Keratinocyte (primary cell): Measurements from ENCODE around the gene KCNQ2.

ENCODE experiments used
- CTCF ChIP-seq, 3 experiments: IDR thresholded peaks in 1 of 3; conservative IDR thresholded peaks in 1 of 3; optimal IDR thresholded peaks in 1 of 3; 2 replicates in 2 of 3; 3 replicates in 1 of 3; pipeline versions ENCODE3 to v1.5.1; 2011; ENCODE audit warnings: low read length in 3 of 3, mild to moderate bottlenecking in 3 of 3, moderate library complexity in 2 of 3, control low read depth in 1 of 3, inconsistent platforms in 1 of 3; ENCODE audit not compliant: insufficient read depth in 2 of 3; ENCODE audit errors: extremely low read depth in 1 of 3
- EZH2 ChIP-seq: IDR thresholded peaks from one replicate; pipeline ENCODE4 v1.6.1; 2012; ENCODE audit warnings: inconsistent platforms, mild to moderate bottlenecking, low read length, moderate library complexity

- TF ChIP-seq CTCF (optimal IDR thresholded peaks at IDR 0.05 in 1 of 3, IDR thresholded peaks at IDR 0.05 in 1 of 3, conservative IDR thresholded peaks at IDR 0.05 in 1 of 3; ENCODE audit: extremely low read depth in 1 of 3, insufficient read depth in 2 of 3, low read length in 3 of 3) (no peak), EZH2 (no peak)
Measured at GRCh38 chr20:63392465-63393365, 79.7 kb downstream of the KCNQ2 start.
